Uterus (tissue), 4 donors: ENCODE results near the gene ADAMTS19. TPM values are rescaled to one million over a fixed set of nuclear protein-coding genes. Genes with fewer than 3 reads are reported as not detected.

ENCODE experiments used
- DNase-seq, 2 donors: peaks; one replicate each; pipeline ENCODE4 v3.0.0-alpha.2; 2019 to 2020
- H3K27ac ChIP-seq, 2 donors: fragments of 200-600 bp; sonication (generic); 1 replicate in 1 of 2; 2 replicates in 1 of 2; pipeline ENCODE4 v1.5.1; 2016 to 2018
- H3K27me3 ChIP-seq, 2 donors: fragments of 200-600 bp; sonication (generic); one replicate each; pipeline ENCODE4 v1.5.1; 2018 to 2019; ENCODE audit warnings: control low read depth in 1 of 2
- H3K36me3 ChIP-seq, 2 donors: fragments of 200-600 bp; sonication (generic); one replicate each; pipeline ENCODE4 v1.5.1; 2019; ENCODE audit warnings: control low read depth in 1 of 2
- H3K4me1 ChIP-seq, 2 donors: fragments of 200-600 bp; sonication (generic); one replicate each; pipeline ENCODE4 v1.5.1; 2018 to 2019; ENCODE audit warnings: control low read depth in 1 of 2
- H3K4me3 ChIP-seq, 2 donors: fragments of 200-600 bp; sonication (generic); 1 replicate in 1 of 2; 2 replicates in 1 of 2; pipeline ENCODE4 v1.5.1; 2018 to 2019; ENCODE audit warnings: mild to moderate bottlenecking in 1 of 2
- H3K9me3 ChIP-seq, 2 donors: fragments of 200-600 bp; sonication (generic); one replicate each; pipeline ENCODE4 v1.5.1; 2019; ENCODE audit warnings: control low read depth in 1 of 2
- POLR2A ChIP-seq, 2 donors: fragments of 450-650 bp; IDR thresholded peaks; one replicate each; pipeline ENCODE4 v1.6.1; 2016; ENCODE audit warnings: antibody characterized with exemption in 2 of 2, mild to moderate bottlenecking in 1 of 2, moderate library complexity in 1 of 2
- intact Hi-C: fragments of 100-400 bp; cut with DNase I; formaldehyde crosslinking; loops from one replicate; pipeline ENCODE4 v1.15.1; 2023; ENCODE audit warnings: low total_unique reads
- total RNA-seq, 4 donors: library from RNA; depleted of rRNA in 3 of 4; stranded (reverse); fragments of >200 nt in 3 of 4; gene quantifications; one replicate each; pipeline versions ENCODE4 v1.1.0 to v1.2.4, GENCODE V29; 2014 to 2023
- TF ChIP-seq, protein P1 (sequence below), 4 experiments: fragments of 200-600 bp in 2 of 4; fragments of 450-650 bp in 2 of 4; sonication (generic) in 2 of 4; IDR thresholded peaks; one replicate each; pipeline ENCODE4 v1.5.1; 2016 to 2019; ENCODE audit warnings: antibody characterized with exemption in 4 of 4, mild to moderate bottlenecking in 2 of 4, moderate library complexity in 1 of 4
- donor health status: DM: yes; HTN: yes; CAD: no.

The ADAMTS19 gene
- total RNA-seq, 4 donors from 2014 or later, result 1.2 to 132 (median 36.1) TPM

DNA sequence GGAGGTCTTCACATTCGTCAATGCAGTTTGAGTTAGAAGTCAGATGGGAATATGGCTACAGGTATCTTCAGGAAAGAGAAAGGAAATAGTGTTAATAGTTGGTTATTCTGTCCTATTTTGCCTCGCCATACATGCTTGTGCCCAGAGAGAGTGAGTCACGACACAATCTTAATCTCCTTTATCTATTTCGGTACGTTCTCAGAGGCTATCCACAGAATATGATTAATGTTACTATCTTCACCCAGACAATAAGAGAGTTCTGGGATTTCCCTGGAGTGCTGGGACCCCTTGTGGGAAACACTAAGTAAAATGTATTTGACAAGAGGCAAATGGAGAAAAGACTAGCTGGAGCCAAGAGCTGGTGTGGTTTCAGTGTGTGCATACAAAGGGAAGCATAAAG is 313.3 kb downstream of the ADAMTS19 start:
- no peaks in the 10 kb centered on the region for H3K36me3 ChIP-seq
- H3K27me3 ChIP-seq, result no peaks in the 10 kb centered on the region
- H3K4me3 ChIP-seq, result no peak overlapping the region
- H3K9me3 ChIP-seq, result no peaks in the 10 kb centered on the region
- H3K4me1 ChIP-seq, result no peaks in the 10 kb centered on the region
- no peak overlapping the region for H3K27ac ChIP-seq
- no peak for DNase-seq
- TF ChIP-seq, protein P1, sequence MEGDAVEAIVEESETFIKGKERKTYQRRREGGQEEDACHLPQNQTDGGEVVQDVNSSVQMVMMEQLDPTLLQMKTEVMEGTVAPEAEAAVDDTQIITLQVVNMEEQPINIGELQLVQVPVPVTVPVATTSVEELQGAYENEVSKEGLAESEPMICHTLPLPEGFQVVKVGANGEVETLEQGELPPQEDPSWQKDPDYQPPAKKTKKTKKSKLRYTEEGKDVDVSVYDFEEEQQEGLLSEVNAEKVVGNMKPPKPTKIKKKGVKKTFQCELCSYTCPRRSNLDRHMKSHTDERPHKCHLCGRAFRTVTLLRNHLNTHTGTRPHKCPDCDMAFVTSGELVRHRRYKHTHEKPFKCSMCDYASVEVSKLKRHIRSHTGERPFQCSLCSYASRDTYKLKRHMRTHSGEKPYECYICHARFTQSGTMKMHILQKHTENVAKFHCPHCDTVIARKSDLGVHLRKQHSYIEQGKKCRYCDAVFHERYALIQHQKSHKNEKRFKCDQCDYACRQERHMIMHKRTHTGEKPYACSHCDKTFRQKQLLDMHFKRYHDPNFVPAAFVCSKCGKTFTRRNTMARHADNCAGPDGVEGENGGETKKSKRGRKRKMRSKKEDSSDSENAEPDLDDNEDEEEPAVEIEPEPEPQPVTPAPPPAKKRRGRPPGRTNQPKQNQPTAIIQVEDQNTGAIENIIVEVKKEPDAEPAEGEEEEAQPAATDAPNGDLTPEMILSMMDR (IDR thresholded peaks at IDR 0.05), result no peak
- no peak for TF ChIP-seq POLR2A (IDR thresholded peaks at IDR 0.05)
- intact Hi-C loops, result no loop called here

DNA sequence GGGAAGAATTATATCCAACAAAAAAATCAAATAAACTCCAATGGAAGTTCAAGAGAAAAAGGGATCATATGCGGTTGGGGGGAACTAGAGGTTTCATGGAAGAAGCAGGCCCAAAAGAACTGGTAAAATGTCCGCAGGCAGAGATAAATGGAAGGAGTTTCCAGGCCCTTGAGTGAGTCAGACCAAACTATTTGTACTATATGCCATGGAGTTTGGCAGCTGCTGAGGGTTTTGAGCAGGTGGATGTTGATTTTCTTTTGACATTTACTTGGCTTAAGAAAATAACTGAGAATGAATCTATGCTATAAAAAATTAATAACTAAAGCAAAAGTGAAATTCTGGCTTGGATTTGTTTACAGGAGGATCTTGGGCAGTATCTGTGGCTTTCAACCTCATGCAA is 321.5 kb downstream of the ADAMTS19 start:
- Histone ChIP-seq H3K9me3 (no peaks in the 10 kb centered on the region), H3K27ac (no peak overlapping the region), H3K4me1 (no peaks in the 10 kb centered on the region), H3K36me3 (no peaks in the 10 kb centered on the region), H3K4me3 (no peak overlapping the region), H3K27me3 (no peaks in the 10 kb centered on the region)
- intact Hi-C loops, result no loop called here
- TF ChIP-seq POLR2A (IDR thresholded peaks at IDR 0.05), result no peak
- TF ChIP-seq, protein P1 (IDR thresholded peaks at IDR 0.05), result no peak
- no peak for DNase-seq
